NCI-H2107 treated with DMSO at 0.1 percent for 48 hours (cell line): ENCODE data around the gene ZNF385D.

ENCODE experiments used
- DNase-seq: peaks from one replicate; lab custom pipeline; 2025; ENCODE audit not compliant: unreplicated experiment; lab: John Stamatoyannopoulos, UW

The ZNF385D gene

GRCh38 chr3:21457084-21457483 is 293.9 kb downstream of the ZNF385D start:
- DNase-seq = no peak

GRCh38 chr3:21449738-21450137 is 301.3 kb downstream of the ZNF385D start:
- DNase-seq = no peak

- DNase-seq = no peak
Measured at GRCh38 chr3:21447476-21448151, 303.4 kb downstream of the ZNF385D start.

- no peak for DNase-seq
Measured at GRCh38 chr3:21446945-21447475, 304.0 kb downstream of the ZNF385D start.

- no peak for DNase-seq
Measured at GRCh38 chr3:21446027-21446426, 305.0 kb downstream of the ZNF385D start.

GRCh38 chr3:21441821-21442220 is 309.2 kb downstream of the ZNF385D start:
- no peak for DNase-seq

GRCh38 chr3:21436835-21437234 is 314.2 kb downstream of the ZNF385D start:
- no peak for DNase-seq

- DNase-seq = no peak
Measured at GRCh38 chr3:21435871-21436270, 315.1 kb downstream of the ZNF385D start.

- DNase-seq = no peak
Measured at GRCh38 chr3:21434310-21434709, 316.7 kb downstream of the ZNF385D start.

GRCh38 chr3:21433751-21434150 is 317.3 kb downstream of the ZNF385D start:
- no peak for DNase-seq

GRCh38 chr3:21426920-21427319 is 324.1 kb downstream of the ZNF385D start:
- DNase-seq = no peak

GRCh38 chr3:21425715-21426114 is 325.3 kb downstream of the ZNF385D start:
- no peak for DNase-seq

GRCh38 chr3:21421096-21421495 is 329.9 kb downstream of the ZNF385D start:
- no peak for DNase-seq

GRCh38 chr3:21417991-21418390 is 333.0 kb downstream of the ZNF385D start:
- no peak for DNase-seq

- no peak for DNase-seq
Measured at GRCh38 chr3:21414506-21414905, 336.5 kb downstream of the ZNF385D start.

GRCh38 chr3:21411058-21411457 is 340.0 kb downstream of the ZNF385D start:
- DNase-seq = no peak

GRCh38 chr3:21409401-21409800 is 341.6 kb downstream of the ZNF385D start:
- no peak for DNase-seq

- DNase-seq = no peak
Measured at GRCh38 chr3:21407743-21408142, 343.3 kb downstream of the ZNF385D start.

- DNase-seq = no peak
Measured at GRCh38 chr3:21405671-21406667, 345.0 kb downstream of the ZNF385D start.

GRCh38 chr3:21398461-21398860 is 352.5 kb downstream of the ZNF385D start:
- no peak for DNase-seq

- no peak for DNase-seq
Measured at GRCh38 chr3:21393683-21394311, 357.2 kb downstream of the ZNF385D start.
